ENCODE results near the gene VMAC. TPM values are rescaled to one million over a fixed set of nuclear protein-coding genes. Genes with fewer than 3 reads are reported as not detected.
A peak's percentile ranks its signal among the peaks of the same experiment; 100 is the strongest.

Gene VMAC
- total and polyA plus RNA-seq, 2 of the 13 experiments (the other 11 are each of a cell fraction or from before 2014, with no cell fraction given), result 2.4 TPM

DNA sequence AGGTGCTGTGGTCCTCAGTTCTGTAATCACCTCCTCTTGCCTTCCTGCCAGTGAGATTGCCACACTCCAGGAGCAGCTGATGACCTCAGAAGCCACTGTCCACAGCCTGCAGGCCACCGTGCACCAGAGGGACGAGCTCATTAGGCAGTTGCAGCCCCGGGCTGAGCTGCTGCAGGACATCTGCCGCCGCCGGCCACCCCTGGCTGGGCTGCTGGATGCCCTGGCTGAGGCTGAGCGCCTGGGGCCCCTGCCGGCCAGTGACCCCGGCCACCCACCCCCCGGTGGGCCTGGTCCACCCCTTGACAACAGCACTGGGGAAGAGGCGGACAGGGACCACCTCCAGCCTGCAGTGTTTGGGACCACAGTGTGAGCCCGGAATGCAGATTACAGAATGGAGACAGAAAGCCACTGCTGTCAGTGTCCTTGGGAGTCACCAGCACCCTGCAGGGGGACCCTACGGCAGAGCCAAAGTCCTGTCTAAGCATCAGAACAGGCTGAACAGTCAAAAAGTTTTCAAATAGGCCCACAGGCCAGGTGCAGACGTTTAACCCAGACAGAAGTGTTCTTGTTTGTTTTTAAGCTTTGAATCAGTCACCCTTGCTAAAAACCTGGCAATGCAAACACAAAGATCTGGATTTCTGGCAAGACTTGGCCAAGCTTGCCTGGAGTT lies 4.2 kb downstream of the VMAC start (continued):
- peak; percentile 72 for TF ChIP-seq ZBTB38 (CRISPR knock-in tag; IDR thresholded peaks at IDR 0.05)
- TF ChIP-seq, protein P1, sequence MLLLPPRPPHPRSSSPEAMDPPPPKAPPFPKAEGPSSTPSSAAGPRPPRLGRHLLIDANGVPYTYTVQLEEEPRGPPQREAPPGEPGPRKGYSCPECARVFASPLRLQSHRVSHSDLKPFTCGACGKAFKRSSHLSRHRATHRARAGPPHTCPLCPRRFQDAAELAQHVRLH (CRISPR knock-in tag; IDR thresholded peaks at IDR 0.05; ENCODE audit: borderline replicate concordance, low read depth), result peak; percentile 75
- TF ChIP-seq ZNF205 (CRISPR knock-in tag; IDR thresholded peaks at IDR 0.05), result no peak
- peak; percentile 42; the same call in 1 of the 2 replicates for TF ChIP-seq ZC3H13 (CRISPR knock-in tag; IDR thresholded peaks at IDR 0.05)
- no peak for TF ChIP-seq ZNF776 (CRISPR knock-in tag; IDR thresholded peaks at IDR 0.05)
- TF ChIP-seq FOXK2 (IDR thresholded peaks at IDR 0.05), result no peak
- no peak for TF ChIP-seq ZFP1 (CRISPR knock-in tag; IDR thresholded peaks at IDR 0.05)
- TF ChIP-seq PRMT3 (CRISPR knock-in tag; IDR thresholded peaks at IDR 0.05; ENCODE audit: borderline replicate concordance, low read depth), result no peak
- no peak for TF ChIP-seq RBAK (CRISPR knock-in tag; IDR thresholded peaks at IDR 0.05)
- no peak for TF ChIP-seq NFYC (CRISPR knock-in tag; IDR thresholded peaks at IDR 0.05)
- peak; percentile 83 for TF ChIP-seq CEBPG (CRISPR knock-in tag; IDR thresholded peaks at IDR 0.05)
- no peak for TF ChIP-seq HOXD1 (CRISPR knock-in tag; IDR thresholded peaks at IDR 0.05)
- no peak for TF ChIP-seq MZF1 (CRISPR knock-in tag; IDR thresholded peaks at IDR 0.05; ENCODE audit: borderline replicate concordance)
- no peak for TF ChIP-seq ZNF652 (CRISPR knock-in tag; IDR thresholded peaks at IDR 0.05; ENCODE audit: borderline replicate concordance, low read depth)
- peak; percentile 49; the same call in 1 of the 2 replicates for TF ChIP-seq ZNF235 (CRISPR knock-in tag; IDR thresholded peaks at IDR 0.05; ENCODE audit: borderline replicate concordance)
- no peak for TF ChIP-seq YEATS4 (CRISPR knock-in tag; IDR thresholded peaks at IDR 0.05; ENCODE audit: borderline replicate concordance)
- TF ChIP-seq ZNF253 (CRISPR knock-in tag; IDR thresholded peaks at IDR 0.05; ENCODE audit: borderline replicate concordance), result no peak
- TF ChIP-seq SP4 (CRISPR knock-in tag; IDR thresholded peaks at IDR 0.05), result no peak
- TF ChIP-seq, protein P2, sequence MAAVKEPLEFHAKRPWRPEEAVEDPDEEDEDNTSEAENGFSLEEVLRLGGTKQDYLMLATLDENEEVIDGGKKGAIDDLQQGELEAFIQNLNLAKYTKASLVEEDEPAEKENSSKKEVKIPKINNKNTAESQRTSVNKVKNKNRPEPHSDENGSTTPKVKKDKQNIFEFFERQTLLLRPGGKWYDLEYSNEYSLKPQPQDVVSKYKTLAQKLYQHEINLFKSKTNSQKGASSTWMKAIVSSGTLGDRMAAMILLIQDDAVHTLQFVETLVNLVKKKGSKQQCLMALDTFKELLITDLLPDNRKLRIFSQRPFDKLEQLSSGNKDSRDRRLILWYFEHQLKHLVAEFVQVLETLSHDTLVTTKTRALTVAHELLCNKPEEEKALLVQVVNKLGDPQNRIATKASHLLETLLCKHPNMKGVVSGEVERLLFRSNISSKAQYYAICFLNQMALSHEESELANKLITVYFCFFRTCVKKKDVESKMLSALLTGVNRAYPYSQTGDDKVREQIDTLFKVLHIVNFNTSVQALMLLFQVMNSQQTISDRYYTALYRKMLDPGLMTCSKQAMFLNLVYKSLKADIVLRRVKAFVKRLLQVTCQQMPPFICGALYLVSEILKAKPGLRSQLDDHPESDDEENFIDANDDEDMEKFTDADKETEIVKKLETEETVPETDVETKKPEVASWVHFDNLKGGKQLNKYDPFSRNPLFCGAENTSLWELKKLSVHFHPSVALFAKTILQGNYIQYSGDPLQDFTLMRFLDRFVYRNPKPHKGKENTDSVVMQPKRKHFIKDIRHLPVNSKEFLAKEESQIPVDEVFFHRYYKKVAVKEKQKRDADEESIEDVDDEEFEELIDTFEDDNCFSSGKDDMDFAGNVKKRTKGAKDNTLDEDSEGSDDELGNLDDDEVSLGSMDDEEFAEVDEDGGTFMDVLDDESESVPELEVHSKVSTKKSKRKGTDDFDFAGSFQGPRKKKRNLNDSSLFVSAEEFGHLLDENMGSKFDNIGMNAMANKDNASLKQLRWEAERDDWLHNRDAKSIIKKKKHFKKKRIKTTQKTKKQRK (IDR thresholded peaks at IDR 0.05; ENCODE audit: low read length), result no peak
- TF ChIP-seq, protein P3, sequence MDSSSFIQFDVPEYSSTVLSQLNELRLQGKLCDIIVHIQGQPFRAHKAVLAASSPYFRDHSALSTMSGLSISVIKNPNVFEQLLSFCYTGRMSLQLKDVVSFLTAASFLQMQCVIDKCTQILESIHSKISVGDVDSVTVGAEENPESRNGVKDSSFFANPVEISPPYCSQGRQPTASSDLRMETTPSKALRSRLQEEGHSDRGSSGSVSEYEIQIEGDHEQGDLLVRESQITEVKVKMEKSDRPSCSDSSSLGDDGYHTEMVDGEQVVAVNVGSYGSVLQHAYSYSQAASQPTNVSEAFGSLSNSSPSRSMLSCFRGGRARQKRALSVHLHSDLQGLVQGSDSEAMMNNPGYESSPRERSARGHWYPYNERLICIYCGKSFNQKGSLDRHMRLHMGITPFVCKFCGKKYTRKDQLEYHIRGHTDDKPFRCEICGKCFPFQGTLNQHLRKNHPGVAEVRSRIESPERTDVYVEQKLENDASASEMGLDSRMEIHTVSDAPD (CRISPR knock-in tag; IDR thresholded peaks at IDR 0.05), result peak; percentile 81; the same call in 1 of the 2 replicates
- no peak for TF ChIP-seq HNRNPK (IDR thresholded peaks at IDR 0.05; ENCODE audit: low read depth, low read length, poor library complexity, severe bottlenecking)
- no peak for TF ChIP-seq NR3C1 (CRISPR knock-in tag; IDR thresholded peaks at IDR 0.05)
- no peak for TF ChIP-seq CBX5 (CRISPR knock-in tag; IDR thresholded peaks at IDR 0.05; ENCODE audit: borderline replicate concordance)
- no peak for TF ChIP-seq ZSCAN20 (CRISPR knock-in tag; IDR thresholded peaks at IDR 0.05; ENCODE audit: borderline replicate concordance)
- peak; percentile 74 for TF ChIP-seq PHF21A (CRISPR knock-in tag; IDR thresholded peaks at IDR 0.05)
- 0 out of 2 replicates have a peak, but pooled peaks have one; percentile 53 for TF ChIP-seq ZNF788 (CRISPR knock-in tag; IDR thresholded peaks at IDR 0.05; ENCODE audit: borderline replicate concordance)
- TF ChIP-seq HDAC6 (IDR thresholded peaks at IDR 0.05; ENCODE audit: low read depth, low read length), result no peak
- TF ChIP-seq SRSF1 (optimal IDR thresholded peaks at IDR 0.05; ENCODE audit: low read depth, low read length), result peak; percentile 35
- TF ChIP-seq U2AF2 (IDR thresholded peaks at IDR 0.05; ENCODE audit: low read depth, low read length), result no peak
